Parathyroid adenoma (tissue), 2 donors: Measurements from ENCODE around the gene PRKN.
"Not testable (repeated sequence)": the region's sequence is repeated elsewhere in the genome, so short reads cannot be mapped to it uniquely, and the experiment has no call there.

ENCODE experiments used
- H2AFZ ChIP-seq: fragments of 300-600 bp; sonication (generic); one replicate; pipeline ENCODE4 v1.7.0; 2017; ENCODE audit warnings: antibody characterized with exemption, mild to moderate bottlenecking
- H3K27ac ChIP-seq: fragments of 300-600 bp; sonication (generic); one replicate; pipeline ENCODE4 v1.7.0; 2017
- H3K27me3 ChIP-seq: fragments of 300-600 bp; sonication (generic); one replicate; pipeline ENCODE4 v1.7.0; 2017; ENCODE audit warnings: low read length; ENCODE audit not compliant: control insufficient read depth, insufficient read depth
- H3K36me3 ChIP-seq: fragments of 300-600 bp; sonication (generic); one replicate; pipeline ENCODE4 v1.7.0; 2017; ENCODE audit warnings: low read length; ENCODE audit not compliant: control insufficient read depth, insufficient read depth
- H3K4me1 ChIP-seq: fragments of 300-600 bp; sonication (generic); one replicate; pipeline ENCODE4 v1.7.0; 2017; ENCODE audit warnings: control low read depth
- H3K4me2 ChIP-seq: fragments of 300-600 bp; sonication (generic); one replicate; pipeline ENCODE4 v1.7.0; 2017; ENCODE audit warnings: low read length
- H3K4me3 ChIP-seq: fragments of 300-600 bp; sonication (generic); one replicate; pipeline ENCODE4 v1.7.0; 2017; ENCODE audit warnings: low read depth, low read length
- H3K79me2 ChIP-seq: fragments of 300-600 bp; sonication (generic); one replicate; pipeline ENCODE4 v1.7.0; 2017; ENCODE audit warnings: control low read depth
- H3K9ac ChIP-seq: fragments of 300-600 bp; sonication (generic); one replicate; pipeline ENCODE4 v1.7.0; 2017; ENCODE audit warnings: mild to moderate bottlenecking
- H3K9me3 ChIP-seq: fragments of 300-600 bp; sonication (generic); one replicate; pipeline ENCODE4 v1.7.0; 2017; ENCODE audit warnings: low read length; ENCODE audit not compliant: control insufficient read depth
- TF ChIP-seq, protein P1 (sequence below): fragments of 300-600 bp; sonication (generic); IDR thresholded peaks from one replicate; pipeline ENCODE4 v1.7.0; 2017; ENCODE audit warnings: antibody characterized with exemption, mild to moderate bottlenecking
- donor health status: primary hyperparathyroidism.

Gene PRKN

DNA sequence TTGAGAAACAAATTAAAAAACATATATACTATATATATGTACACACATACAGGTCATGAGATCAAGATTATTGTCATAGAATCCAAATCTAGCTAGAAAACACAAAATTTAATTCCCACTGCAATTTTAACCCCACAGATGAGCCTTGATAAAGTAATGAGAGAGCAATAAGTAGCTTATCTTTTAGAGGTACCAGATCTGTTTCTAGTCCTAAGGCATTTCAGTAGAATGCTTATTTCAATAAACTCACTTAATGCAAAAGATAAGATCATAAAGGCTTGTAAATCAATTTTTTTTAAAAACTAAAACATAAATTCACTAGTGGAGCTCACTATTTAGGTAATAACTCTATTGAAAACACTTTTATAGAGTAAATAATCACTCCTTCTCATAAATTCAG, 47.2 kb downstream of the PRKN start:
- Histone ChIP-seq H3K4me3 (no peak overlapping the region), H3K79me2 (no peaks in the 10 kb centered on the region), H3K27me3 (no peaks in the 10 kb centered on the region)

GRCh38 chr6:162679681-162680080, 47.9 kb downstream of the PRKN start:
- no peak overlapping the region for H3K9ac ChIP-seq
- H3K36me3 ChIP-seq: no peaks in the 10 kb centered on the region
- no peaks in the 10 kb centered on the region for H3K79me2 ChIP-seq
- TF ChIP-seq, protein P1, sequence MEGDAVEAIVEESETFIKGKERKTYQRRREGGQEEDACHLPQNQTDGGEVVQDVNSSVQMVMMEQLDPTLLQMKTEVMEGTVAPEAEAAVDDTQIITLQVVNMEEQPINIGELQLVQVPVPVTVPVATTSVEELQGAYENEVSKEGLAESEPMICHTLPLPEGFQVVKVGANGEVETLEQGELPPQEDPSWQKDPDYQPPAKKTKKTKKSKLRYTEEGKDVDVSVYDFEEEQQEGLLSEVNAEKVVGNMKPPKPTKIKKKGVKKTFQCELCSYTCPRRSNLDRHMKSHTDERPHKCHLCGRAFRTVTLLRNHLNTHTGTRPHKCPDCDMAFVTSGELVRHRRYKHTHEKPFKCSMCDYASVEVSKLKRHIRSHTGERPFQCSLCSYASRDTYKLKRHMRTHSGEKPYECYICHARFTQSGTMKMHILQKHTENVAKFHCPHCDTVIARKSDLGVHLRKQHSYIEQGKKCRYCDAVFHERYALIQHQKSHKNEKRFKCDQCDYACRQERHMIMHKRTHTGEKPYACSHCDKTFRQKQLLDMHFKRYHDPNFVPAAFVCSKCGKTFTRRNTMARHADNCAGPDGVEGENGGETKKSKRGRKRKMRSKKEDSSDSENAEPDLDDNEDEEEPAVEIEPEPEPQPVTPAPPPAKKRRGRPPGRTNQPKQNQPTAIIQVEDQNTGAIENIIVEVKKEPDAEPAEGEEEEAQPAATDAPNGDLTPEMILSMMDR: no peak
- no peak overlapping the region for H3K27ac ChIP-seq
- no peaks in the 10 kb centered on the region for H3K4me1 ChIP-seq
- H3K4me2 ChIP-seq: no peak overlapping the region
- no peaks in the 10 kb centered on the region for H3K27me3 ChIP-seq
- no peak overlapping the region for H2AFZ ChIP-seq
- no peaks in the 10 kb centered on the region for H3K9me3 ChIP-seq
- no peak overlapping the region for H3K4me3 ChIP-seq

More for the DNA sequence above, 47.2 kb downstream of the PRKN start:
- TF ChIP-seq, protein P1: no peak
- Histone ChIP-seq H3K9ac (no peak overlapping the region), H3K36me3 (no peaks in the 10 kb centered on the region), H3K27ac (no peak overlapping the region), H3K4me1 (no peaks in the 10 kb centered on the region), H2AFZ (no peak overlapping the region), H3K4me2 (no peak overlapping the region), H3K9me3 (no peaks in the 10 kb centered on the region)

GRCh38 chr6:162678896-162679295, 48.7 kb downstream of the PRKN start:
- not testable (repeated sequence) for H3K79me2 ChIP-seq, H3K36me3 ChIP-seq, H3K4me3 ChIP-seq, H3K27ac ChIP-seq, H3K4me2 ChIP-seq, H3K4me1 ChIP-seq, H3K9ac ChIP-seq, H2AFZ ChIP-seq, H3K9me3 ChIP-seq, H3K27me3 ChIP-seq

GRCh38 chr6:162675503-162675902, 52.1 kb downstream of the PRKN start:
- Histone ChIP-seq H3K9ac (no peak overlapping the region), H3K36me3 (no peaks in the 10 kb centered on the region), H3K27ac (no peak overlapping the region), H3K4me1 (no peaks in the 10 kb centered on the region), H3K4me2 (no peak overlapping the region), H3K4me3 (no peak overlapping the region), H3K9me3 (no peaks in the 10 kb centered on the region), H2AFZ (no peak overlapping the region), H3K27me3 (no peaks in the 10 kb centered on the region), H3K79me2 (no peaks in the 10 kb centered on the region)
- TF ChIP-seq, protein P1: no peak

DNA sequence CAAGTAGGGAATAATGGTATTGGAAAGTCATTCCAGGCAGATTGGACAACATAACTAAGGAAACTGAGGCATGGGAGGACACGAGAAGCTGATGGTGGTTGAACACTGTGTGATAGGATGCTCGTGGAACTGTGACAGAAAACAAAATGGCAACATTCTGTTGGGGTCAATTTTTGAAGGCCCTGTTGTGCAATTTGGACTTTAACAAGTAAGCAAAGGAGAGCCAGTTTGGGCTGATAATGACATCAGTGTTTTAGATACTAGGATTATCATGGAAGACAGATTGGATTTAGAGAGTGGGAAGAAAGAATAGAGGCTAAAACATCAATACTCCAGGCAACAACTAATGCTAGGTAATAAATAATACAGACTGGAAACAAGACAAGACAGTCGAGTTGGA, 53.1 kb downstream of the PRKN start:
- Histone ChIP-seq H3K27ac (no peak overlapping the region), H3K4me1 (no peaks in the 10 kb centered on the region), H3K9me3 (no peaks in the 10 kb centered on the region), H3K36me3 (no peaks in the 10 kb centered on the region), H3K4me2 (no peak overlapping the region), H3K27me3 (no peaks in the 10 kb centered on the region), H2AFZ (no peak overlapping the region), H3K9ac (no peak overlapping the region), H3K4me3 (no peak overlapping the region), H3K79me2 (no peaks in the 10 kb centered on the region)
- TF ChIP-seq, protein P1: no peak
